Neuron (in vitro differentiated cells): ENCODE measurements around the gene ASIC5.
"Not testable (repeated sequence)": the region's sequence is repeated elsewhere in the genome, so short reads cannot be mapped to it uniquely, and the experiment has no call there.

Source experiments
- H2AFZ ChIP-seq: one replicate; pipeline ENCODE4 v1.6.1; 2013; ENCODE audit warnings: low read depth, mild to moderate bottlenecking, inconsistent platforms, low read length, moderate library complexity
- H3K27me3 ChIP-seq: one replicate; pipeline ENCODE4 v1.6.1; 2013; ENCODE audit warnings: low read length; ENCODE audit not compliant: insufficient read depth
- H3K36me3 ChIP-seq: one replicate; pipeline ENCODE4 v1.6.1; 2013; ENCODE audit warnings: low read length; ENCODE audit not compliant: insufficient read depth
- H3K4me1 ChIP-seq: one replicate; pipeline ENCODE4 v1.6.1; 2013; ENCODE audit warnings: low read length; ENCODE audit not compliant: insufficient read depth
- H3K4me3 ChIP-seq: 2 replicates; pipeline ENCODE4 v1.5.1; 2013; ENCODE audit warnings: mild to moderate bottlenecking, low read length, moderate library complexity
- H3K9me3 ChIP-seq: one replicate; pipeline ENCODE4 v1.6.1; 2013; ENCODE audit warnings: low read length

Gene ASIC5

DNA sequence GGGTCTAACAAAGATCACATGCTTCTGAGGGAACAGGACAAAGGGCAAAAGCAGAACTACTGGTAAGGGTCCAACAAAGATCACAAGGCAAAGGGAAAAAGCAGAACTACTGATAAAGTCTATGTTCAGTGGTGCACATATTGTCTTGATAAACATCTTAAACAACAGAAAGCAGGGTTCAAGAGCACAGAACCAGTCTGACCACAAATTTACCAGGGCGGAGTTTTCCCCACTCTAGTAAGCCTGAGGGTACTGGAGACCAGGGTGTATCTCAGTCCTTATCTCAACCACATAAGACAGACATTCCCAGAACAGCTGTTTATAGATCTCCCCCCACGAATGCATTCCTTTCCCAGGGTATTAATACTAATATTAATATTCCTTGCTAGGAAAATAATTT, 32.3 kb upstream of the ASIC5 start:
- H3K27me3 ChIP-seq, H2AFZ ChIP-seq, H3K36me3 ChIP-seq, H3K4me1 ChIP-seq, H3K4me3 ChIP-seq, H3K9me3 ChIP-seq: not testable (repeated sequence)

DNA sequence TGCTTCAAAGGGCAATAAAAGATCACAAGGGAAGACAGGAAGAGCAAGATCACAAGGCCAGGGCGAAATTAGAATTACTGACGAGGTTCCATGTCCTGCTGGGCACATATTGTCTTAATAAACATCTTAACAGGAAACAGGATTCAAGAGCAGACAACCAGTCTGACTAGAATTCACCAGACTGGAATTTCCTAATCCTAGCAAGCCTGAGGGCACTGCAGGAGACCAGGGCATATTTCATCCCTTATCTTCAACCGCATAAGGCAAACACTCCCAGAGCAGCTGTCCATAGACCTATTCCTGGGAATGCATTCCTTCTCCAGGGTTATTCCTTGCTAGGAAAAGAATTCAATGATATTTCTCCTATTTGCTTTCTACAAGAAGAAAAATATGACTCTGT, 25.0 kb upstream of the ASIC5 start:
- no peak overlapping the region for H3K4me3 ChIP-seq
- H3K9me3 ChIP-seq = no peaks in the 10 kb centered on the region
- H2AFZ ChIP-seq = no peak overlapping the region
- H3K36me3 ChIP-seq = no peaks in the 10 kb centered on the region
- H3K4me1 ChIP-seq = peaks cover 9% of the 10 kb centered on the region
- no peaks in the 10 kb centered on the region for H3K27me3 ChIP-seq

DNA sequence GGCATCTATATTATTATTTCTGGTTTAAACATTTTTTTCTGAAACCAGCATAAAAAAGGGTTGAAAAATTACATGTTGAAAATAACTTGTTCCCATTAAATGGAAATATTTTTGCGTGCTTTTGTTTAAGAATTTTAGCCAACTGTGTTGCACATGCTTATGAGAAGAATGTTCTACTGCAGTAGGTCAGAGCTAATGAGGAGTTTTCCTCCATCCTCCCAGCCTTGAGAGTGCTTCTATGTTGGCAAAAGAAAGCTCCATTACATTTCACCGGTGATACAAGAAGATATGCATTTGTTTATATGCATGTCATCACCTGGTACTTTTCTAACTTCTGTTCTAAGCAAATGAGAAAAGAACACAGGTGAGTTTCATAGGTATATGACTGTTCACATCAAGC, 23.9 kb upstream of the ASIC5 start:
- Histone ChIP-seq H3K4me1 (peaks cover 9% of the 10 kb centered on the region), H3K27me3 (no peaks in the 10 kb centered on the region), H2AFZ (no peak overlapping the region), H3K36me3 (no peaks in the 10 kb centered on the region), H3K9me3 (no peaks in the 10 kb centered on the region), H3K4me3 (no peak overlapping the region)

- H2AFZ ChIP-seq = no peak overlapping the region
- H3K9me3 ChIP-seq = no peaks in the 10 kb centered on the region
- H3K36me3 ChIP-seq = no peaks in the 10 kb centered on the region
- H3K4me1 ChIP-seq = peaks cover 9% of the 10 kb centered on the region
- H3K4me3 ChIP-seq = no peak overlapping the region
- no peaks in the 10 kb centered on the region for H3K27me3 ChIP-seq
Measured at GRCh38 chr4:155889031-155889793, 23.1 kb upstream of the ASIC5 start.

DNA sequence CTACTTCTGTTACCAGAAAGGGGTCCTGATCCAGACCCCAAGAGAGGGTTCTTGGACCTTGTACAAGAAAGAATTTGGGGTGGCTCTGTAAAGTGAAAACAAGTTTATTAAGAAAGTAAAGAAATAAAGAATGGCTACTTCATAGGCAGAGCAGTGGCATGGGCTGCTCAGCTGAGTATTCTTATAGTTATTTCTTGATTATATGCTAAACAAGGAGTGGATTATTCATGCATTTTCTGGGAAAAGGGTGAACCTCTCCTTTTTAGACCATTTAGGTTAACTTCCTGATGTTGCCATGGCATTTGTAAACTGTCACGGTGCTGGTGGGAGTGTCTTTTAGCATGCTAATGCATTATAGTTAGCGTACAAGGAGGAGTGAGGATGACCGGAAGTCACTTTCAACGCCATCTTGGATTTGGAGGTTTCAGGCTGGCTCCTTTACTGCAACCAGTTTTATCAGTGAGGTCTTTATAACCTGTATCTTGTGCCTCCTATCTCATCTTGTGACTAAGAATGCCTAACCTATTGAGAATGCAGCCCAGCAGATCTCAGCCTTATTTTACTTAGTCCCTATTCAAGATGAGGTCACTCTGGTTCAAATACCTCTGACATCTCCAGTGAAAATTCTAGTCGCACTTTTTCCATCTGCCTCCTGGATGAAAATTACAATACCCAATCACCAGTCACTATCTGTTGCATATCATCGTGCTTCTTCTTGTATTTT, 21.9 kb upstream of the ASIC5 start:
- H3K27me3 ChIP-seq = no peaks in the 10 kb centered on the region
- H3K4me1 ChIP-seq = peaks cover 9% of the 10 kb centered on the region
- no peaks in the 10 kb centered on the region for H3K36me3 ChIP-seq
- no peak overlapping the region for H2AFZ ChIP-seq
- H3K9me3 ChIP-seq = peaks cover 2% of the 10 kb centered on the region
- H3K4me3 ChIP-seq = no peak overlapping the region

- peaks cover 2% of the 10 kb centered on the region for H3K9me3 ChIP-seq
- H3K4me3 ChIP-seq = no peak overlapping the region
- no peak overlapping the region for H2AFZ ChIP-seq
- H3K36me3 ChIP-seq = no peaks in the 10 kb centered on the region
- peaks cover 9% of the 10 kb centered on the region for H3K4me1 ChIP-seq
- no peaks in the 10 kb centered on the region for H3K27me3 ChIP-seq
Measured at GRCh38 chr4:155887045-155887444, 21.0 kb upstream of the ASIC5 start.

DNA sequence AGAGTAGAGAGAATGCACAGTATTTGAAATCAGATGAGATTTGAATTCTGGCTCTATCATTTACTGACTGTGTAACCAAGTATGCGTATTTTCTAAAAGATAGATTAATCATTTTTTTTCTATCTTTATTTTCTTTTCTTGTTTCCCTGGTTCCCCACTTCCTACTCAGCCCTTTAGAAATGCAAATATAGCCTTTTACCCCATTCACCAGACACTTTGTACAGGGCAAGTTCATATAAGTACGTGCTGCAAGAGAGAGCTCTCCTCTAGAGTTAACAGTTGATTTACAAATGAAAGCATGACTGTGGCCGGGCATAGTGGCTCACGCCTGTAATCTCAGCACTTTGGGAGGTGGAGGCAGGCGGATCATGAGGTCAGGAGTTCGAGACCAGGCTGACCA, 19.6 kb upstream of the ASIC5 start:
- Histone ChIP-seq H3K4me1 (peaks cover 9% of the 10 kb centered on the region), H3K4me3 (no peak overlapping the region), H3K36me3 (no peaks in the 10 kb centered on the region), H2AFZ (no peak overlapping the region), H3K27me3 (no peaks in the 10 kb centered on the region), H3K9me3 (peaks cover 2% of the 10 kb centered on the region)

DNA sequence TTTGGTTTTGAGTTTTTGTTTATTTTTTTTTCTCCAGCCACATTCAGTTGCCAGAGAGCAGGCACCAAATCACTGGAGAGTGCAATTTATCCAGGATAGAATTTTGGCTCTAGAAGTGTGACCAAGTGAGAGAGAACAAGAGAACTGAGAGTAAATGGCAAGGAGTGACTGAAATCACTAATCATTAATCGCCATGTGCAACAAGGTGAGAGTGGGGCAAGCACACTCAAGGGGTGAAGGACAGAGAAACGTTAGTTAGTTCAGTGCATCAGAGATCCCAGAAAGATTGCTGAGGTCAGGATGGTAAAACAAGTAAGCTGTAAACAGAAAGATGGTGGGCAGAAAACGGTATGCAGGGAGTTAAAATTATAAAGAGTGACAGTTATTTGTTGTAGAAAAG, 17.8 kb upstream of the ASIC5 start:
- H3K27me3 ChIP-seq = no peaks in the 10 kb centered on the region
- no peak overlapping the region for H3K4me3 ChIP-seq
- H3K9me3 ChIP-seq = peaks cover 2% of the 10 kb centered on the region
- H2AFZ ChIP-seq = no peak overlapping the region
- no peaks in the 10 kb centered on the region for H3K36me3 ChIP-seq
- peaks cover 9% of the 10 kb centered on the region for H3K4me1 ChIP-seq

DNA sequence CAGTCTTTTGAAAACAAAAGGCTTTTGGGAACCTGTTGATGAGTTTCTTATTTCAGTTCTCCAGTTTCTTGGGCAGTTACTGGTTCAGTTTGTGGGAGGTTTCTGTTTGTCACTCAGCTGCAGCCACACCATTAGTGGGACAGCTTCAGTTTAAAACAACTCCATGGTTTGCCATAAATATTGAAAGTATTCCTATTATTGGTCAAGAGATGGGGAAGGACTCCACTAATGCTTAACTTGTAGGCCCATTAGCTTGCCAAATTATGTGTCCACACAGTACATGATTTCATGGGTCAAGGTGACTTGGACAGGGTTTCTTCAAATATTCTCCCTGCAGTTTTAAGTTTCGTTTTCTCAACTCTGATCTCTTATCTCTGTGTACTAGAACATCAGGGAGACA, 15.5 kb upstream of the ASIC5 start:
- Histone ChIP-seq H3K27me3 (no peaks in the 10 kb centered on the region), H3K9me3 (peaks cover 2% of the 10 kb centered on the region), H3K36me3 (no peaks in the 10 kb centered on the region), H3K4me1 (no peaks in the 10 kb centered on the region), H3K4me3 (no peak overlapping the region), H2AFZ (no peak overlapping the region)

DNA sequence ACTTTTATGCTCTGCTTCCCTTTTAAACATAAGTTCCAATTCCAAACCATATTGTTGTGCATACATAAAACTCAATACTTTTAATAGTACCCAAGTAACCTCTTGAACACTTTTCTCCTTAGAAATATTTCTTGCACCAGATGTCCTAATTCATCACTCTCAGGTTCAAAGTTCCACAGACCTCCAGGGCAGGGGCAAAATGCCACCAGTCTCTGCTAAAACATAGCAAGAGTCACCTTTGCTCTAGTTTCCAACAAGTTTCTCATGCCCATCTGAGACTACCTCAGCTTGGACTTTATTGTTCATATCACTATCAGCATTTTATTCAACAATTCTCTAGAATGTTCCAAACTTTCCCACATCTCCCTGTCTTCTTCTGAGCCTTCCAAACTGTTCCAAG, 13.7 kb upstream of the ASIC5 start:
- H3K9me3 ChIP-seq = peaks cover 2% of the 10 kb centered on the region
- H2AFZ ChIP-seq = no peak overlapping the region
- H3K4me3 ChIP-seq = no peak overlapping the region
- H3K27me3 ChIP-seq = no peaks in the 10 kb centered on the region
- H3K4me1 ChIP-seq = no peaks in the 10 kb centered on the region
- H3K36me3 ChIP-seq = no peaks in the 10 kb centered on the region

DNA sequence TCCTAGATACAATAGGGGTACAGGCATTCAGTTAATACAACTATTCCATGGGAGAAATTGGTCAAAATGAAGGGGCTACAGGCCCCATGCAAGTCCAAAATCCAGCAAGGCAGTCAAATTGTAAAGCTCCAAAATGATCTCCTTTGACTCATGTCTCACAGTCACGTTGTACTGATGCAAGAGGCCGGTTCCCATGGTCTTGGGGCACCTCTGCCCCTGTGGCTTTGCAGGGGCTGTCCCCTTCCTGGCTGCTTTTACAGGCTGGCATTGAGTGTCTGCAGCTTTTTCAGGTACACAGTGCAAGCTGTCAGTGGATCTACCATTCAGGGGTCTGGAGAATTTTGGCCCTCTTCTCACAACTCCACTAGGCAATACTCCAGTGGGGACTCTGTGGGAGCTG, 12.5 kb upstream of the ASIC5 start:
- Histone ChIP-seq H3K27me3 (no peaks in the 10 kb centered on the region), H3K4me1 (no peaks in the 10 kb centered on the region), H3K36me3 (no peaks in the 10 kb centered on the region), H3K4me3 (no peak overlapping the region), H3K9me3 (no peaks in the 10 kb centered on the region), H2AFZ (no peak overlapping the region)

DNA sequence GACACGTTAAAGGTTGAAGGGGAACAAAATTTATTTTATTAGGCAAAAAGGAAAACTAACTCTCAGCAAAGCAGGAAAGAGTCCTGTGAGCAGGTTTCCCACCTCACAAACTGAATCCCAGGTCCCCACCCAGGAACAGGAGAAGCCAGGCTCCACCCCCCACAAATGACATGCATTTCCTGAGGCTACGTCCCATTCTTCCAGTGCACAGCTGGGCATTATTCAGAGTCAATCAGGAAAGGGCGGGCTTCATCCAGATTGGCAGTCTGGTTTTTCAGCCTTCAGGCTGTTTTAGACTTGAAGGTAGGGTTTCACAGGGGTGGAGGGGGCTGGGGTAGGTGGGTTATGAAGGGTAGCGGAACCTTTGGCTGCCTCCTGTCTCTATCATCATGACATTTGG, 11.9 kb upstream of the ASIC5 start:
- Histone ChIP-seq H3K4me1 (no peaks in the 10 kb centered on the region), H2AFZ (no peak overlapping the region), H3K4me3 (no peak overlapping the region), H3K9me3 (no peaks in the 10 kb centered on the region), H3K27me3 (no peaks in the 10 kb centered on the region), H3K36me3 (no peaks in the 10 kb centered on the region)

DNA sequence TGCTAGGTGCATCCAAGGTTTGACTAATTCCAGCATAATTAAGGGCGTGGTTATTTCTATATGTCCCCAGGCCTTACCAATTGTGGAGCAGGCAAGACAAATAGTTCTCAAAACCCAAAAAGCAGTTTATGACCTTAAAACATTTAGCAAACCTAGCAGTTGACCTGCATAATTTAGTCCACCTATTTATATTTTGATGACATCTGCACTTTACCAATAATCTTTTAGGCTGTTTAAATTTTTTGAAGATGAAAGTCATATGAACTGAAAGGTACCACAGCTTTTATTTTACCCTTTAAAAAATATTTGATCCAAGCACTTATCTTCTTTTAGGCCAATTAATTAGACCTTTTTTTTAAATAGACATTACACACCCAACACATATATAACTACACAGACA, 9.8 kb upstream of the ASIC5 start:
- H3K36me3 ChIP-seq = no peaks in the 10 kb centered on the region
- no peak overlapping the region for H2AFZ ChIP-seq
- no peaks in the 10 kb centered on the region for H3K4me1 ChIP-seq
- H3K27me3 ChIP-seq = no peaks in the 10 kb centered on the region
- H3K4me3 ChIP-seq = no peak overlapping the region
- no peaks in the 10 kb centered on the region for H3K9me3 ChIP-seq

- H2AFZ ChIP-seq = no peak overlapping the region
- H3K4me1 ChIP-seq = no peaks in the 10 kb centered on the region
- no peaks in the 10 kb centered on the region for H3K9me3 ChIP-seq
- no peaks in the 10 kb centered on the region for H3K36me3 ChIP-seq
- no peak overlapping the region for H3K4me3 ChIP-seq
- no peaks in the 10 kb centered on the region for H3K27me3 ChIP-seq
Measured at GRCh38 chr4:155855897-155856296, 10.2 kb downstream of the ASIC5 start.
